ENCODE measurements around the gene HSPB7.

GRCh38 chr1:16063226-16063829 is 45.5 kb upstream of the HSPB7 start:
- TF ChIP-seq POLR2A (IDR thresholded peaks at IDR 0.05; ENCODE audit: low read length) (no peak), GATA1 (IDR thresholded peaks at IDR 0.05; ENCODE audit: low read depth, low read length) (no peak)
